ENCODE measurements around the gene BTBD16. TPM values are rescaled to one million over a fixed set of nuclear protein-coding genes. Genes with fewer than 3 reads are reported as not detected.

Gene BTBD16
- total RNA-seq, 1 experiment from 2014 or later: not detected

DNA sequence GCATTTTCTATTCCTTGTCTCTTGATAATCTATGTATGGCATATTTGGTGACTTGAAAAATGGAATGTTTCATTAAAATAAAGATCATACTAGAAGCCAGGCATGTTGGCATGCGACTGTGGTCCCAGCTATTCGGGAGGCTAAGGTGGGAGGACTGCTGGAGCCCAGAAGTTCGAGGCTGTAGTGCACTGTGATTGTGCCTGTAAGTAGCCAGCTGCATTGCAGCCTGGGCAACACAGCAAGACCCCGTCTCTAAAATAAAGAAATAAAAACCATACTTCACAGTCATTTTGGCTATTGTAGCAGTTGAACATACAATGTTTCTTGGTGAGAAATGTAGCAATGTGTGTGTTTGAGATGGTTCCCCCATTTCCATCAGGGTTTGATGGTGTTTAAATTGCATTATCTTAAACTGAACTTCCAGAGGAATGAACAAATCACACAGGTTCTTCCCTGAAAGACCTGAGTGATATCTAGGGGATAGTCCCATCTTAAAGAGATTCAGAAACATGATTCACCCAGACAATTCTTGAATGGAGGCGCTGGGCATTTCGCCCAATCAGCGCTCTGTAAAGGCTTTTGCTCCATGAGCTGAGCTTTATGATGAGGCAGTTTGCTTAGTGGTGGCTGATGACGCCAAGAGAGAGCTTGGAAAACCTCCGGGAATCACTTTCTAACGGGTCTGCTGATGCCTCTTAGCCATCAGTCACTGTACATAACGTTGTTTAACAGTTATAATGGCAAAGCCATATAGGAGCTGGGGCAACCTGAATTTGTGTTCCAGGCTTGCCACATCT is 19.4 kb upstream of the BTBD16 start:
- Histone ChIP-seq H2AK5ac (ENCODE audit: insufficient read length, low read length) (no peak overlapping the region), H4K8ac (replicated peaks; ENCODE audit: insufficient read length, low read depth, low read length) (no peak overlapping the region), H2BK12ac (ENCODE audit: insufficient read length, low read depth, low read length) (no peak overlapping the region), H3K14ac (ENCODE audit: insufficient read depth, low read length) (no peak overlapping the region), H2BK120ac (ENCODE audit: low read depth, low read length, poor library complexity, severe bottlenecking) (no peak overlapping the region), H3K27me3 (ENCODE audit: insufficient read depth, low read length) (no peaks in the 10 kb centered on the region), H2BK20ac (ENCODE audit: low read depth, low read length, poor library complexity, severe bottlenecking) (no peak overlapping the region), H3K27ac (ENCODE audit: insufficient read length, low read depth, low read length) (no peak overlapping the region), H3K56ac (ENCODE audit: insufficient read length, low read depth, low read length) (no peak overlapping the region), H4K91ac (ENCODE audit: insufficient read length, low read depth, low read length) (no peak overlapping the region), H3T11ph (ENCODE audit: low read length) (no peak overlapping the region), H3K23ac (ENCODE audit: insufficient read length, low read depth, low read length) (no peak overlapping the region), H3K18ac (ENCODE audit: insufficient read length, low read depth, low read length) (no peak overlapping the region), H4K5ac (ENCODE audit: insufficient read length, low read depth, low read length) (no peak overlapping the region), H3K79me2 (ENCODE audit: insufficient read depth, low read length) (no peaks in the 10 kb centered on the region), H3K4me2 (ENCODE audit: insufficient read depth, insufficient read length, low read length) (no peak overlapping the region), H4K20me1 (ENCODE audit: control insufficient read depth, insufficient read depth, insufficient read length) (no peaks in the 10 kb centered on the region), H3K23me2 (ENCODE audit: insufficient read length, low read depth, low read length, poor library complexity, severe bottlenecking) (no peaks in the 10 kb centered on the region), H2AFZ (ENCODE audit: low read length) (no peak overlapping the region), H3K4me1 (ENCODE audit: insufficient read depth, low read length) (no peaks in the 10 kb centered on the region), H3K79me1 (ENCODE audit: insufficient read depth, low read depth, low read length, poor library complexity, severe bottlenecking) (no peaks in the 10 kb centered on the region), H3K9ac (ENCODE audit: extremely low read depth, insufficient read length, low read length) (no peak overlapping the region), H3K9me3 (ENCODE audit: control insufficient read depth, low read depth, low read length) (no peaks in the 10 kb centered on the region), H2BK15ac (ENCODE audit: low read depth, low read length) (no peak overlapping the region; the same call in 1 of the 2 replicates), H3K4ac (ENCODE audit: low read depth, low read length) (no peak overlapping the region), H2BK5ac (ENCODE audit: insufficient read length, low read length) (no peak overlapping the region)
- Mint-ChIP-seq H3K27ac (no peak overlapping the region), H3K9me3 (no peaks in the 10 kb centered on the region), H3K27me3 (ENCODE audit: low read depth) (no peaks in the 10 kb centered on the region), H3K4me1 (peaks cover 4 to 17% of the 10 kb centered on the region in 2 experiments), H3K4me3 (no peak overlapping the region), H3K36me3 (ENCODE audit: insufficient read depth in 1 of 3, low read depth in 3 of 3) (peaks cover 22 to 47% (median 36%) of the 10 kb centered on the region in 3 experiments)
- WGBS (ENCODE audit: extremely low coverage, insufficient read length, low lambda C conversion rate): no CpG with 5 or more reads among the region's 11 CpGs
- no peak for DNase-seq
- TF ChIP-seq, protein P1, sequence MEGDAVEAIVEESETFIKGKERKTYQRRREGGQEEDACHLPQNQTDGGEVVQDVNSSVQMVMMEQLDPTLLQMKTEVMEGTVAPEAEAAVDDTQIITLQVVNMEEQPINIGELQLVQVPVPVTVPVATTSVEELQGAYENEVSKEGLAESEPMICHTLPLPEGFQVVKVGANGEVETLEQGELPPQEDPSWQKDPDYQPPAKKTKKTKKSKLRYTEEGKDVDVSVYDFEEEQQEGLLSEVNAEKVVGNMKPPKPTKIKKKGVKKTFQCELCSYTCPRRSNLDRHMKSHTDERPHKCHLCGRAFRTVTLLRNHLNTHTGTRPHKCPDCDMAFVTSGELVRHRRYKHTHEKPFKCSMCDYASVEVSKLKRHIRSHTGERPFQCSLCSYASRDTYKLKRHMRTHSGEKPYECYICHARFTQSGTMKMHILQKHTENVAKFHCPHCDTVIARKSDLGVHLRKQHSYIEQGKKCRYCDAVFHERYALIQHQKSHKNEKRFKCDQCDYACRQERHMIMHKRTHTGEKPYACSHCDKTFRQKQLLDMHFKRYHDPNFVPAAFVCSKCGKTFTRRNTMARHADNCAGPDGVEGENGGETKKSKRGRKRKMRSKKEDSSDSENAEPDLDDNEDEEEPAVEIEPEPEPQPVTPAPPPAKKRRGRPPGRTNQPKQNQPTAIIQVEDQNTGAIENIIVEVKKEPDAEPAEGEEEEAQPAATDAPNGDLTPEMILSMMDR (conservative IDR thresholded peaks at IDR 0.05): no peak
